ENCODE measurements around the gene WDR77.

DNA sequence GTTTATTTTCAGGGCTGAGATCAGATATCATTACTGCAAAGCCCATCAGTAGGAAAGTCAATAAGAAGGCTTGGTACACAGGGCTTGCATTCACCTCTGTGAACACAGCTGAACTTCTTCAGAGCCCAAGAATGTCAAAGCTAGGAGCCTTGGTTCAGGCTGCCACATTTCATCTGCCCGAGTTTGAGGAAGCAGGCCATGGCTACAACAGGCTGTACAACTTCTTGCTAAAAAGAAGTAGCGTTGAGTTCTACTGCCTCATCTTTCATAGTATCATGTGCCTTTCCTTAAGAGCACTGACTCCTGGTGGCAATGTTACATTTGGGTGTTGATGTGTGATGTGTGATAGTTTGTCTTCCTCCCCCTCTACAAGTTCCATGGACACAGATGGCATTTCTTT, 34.8 kb upstream of the WDR77 start:
- TF ChIP-seq, protein P1, sequence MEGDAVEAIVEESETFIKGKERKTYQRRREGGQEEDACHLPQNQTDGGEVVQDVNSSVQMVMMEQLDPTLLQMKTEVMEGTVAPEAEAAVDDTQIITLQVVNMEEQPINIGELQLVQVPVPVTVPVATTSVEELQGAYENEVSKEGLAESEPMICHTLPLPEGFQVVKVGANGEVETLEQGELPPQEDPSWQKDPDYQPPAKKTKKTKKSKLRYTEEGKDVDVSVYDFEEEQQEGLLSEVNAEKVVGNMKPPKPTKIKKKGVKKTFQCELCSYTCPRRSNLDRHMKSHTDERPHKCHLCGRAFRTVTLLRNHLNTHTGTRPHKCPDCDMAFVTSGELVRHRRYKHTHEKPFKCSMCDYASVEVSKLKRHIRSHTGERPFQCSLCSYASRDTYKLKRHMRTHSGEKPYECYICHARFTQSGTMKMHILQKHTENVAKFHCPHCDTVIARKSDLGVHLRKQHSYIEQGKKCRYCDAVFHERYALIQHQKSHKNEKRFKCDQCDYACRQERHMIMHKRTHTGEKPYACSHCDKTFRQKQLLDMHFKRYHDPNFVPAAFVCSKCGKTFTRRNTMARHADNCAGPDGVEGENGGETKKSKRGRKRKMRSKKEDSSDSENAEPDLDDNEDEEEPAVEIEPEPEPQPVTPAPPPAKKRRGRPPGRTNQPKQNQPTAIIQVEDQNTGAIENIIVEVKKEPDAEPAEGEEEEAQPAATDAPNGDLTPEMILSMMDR (IDR thresholded peaks at IDR 0.05) = no peak
- TF ChIP-seq POLR2A (IDR thresholded peaks at IDR 0.05) = no peak

Measured in lower leg skin (tissue), 3 donors.